ENCODE data around the gene XK.

GRCh38 chrX:37677243-37677642 is 8.3 kb upstream of the XK start:
- TF ChIP-seq, protein P1, sequence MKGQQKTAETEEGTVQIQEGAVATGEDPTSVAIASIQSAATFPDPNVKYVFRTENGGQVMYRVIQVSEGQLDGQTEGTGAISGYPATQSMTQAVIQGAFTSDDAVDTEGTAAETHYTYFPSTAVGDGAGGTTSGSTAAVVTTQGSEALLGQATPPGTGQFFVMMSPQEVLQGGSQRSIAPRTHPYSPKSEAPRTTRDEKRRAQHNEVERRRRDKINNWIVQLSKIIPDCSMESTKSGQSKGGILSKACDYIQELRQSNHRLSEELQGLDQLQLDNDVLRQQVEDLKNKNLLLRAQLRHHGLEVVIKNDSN (IDR thresholded peaks at IDR 0.05; ENCODE audit: borderline replicate concordance, extremely low read length, insufficient read depth, low read depth, low read length), result no peak
- TF ChIP-seq NFIC (IDR thresholded peaks at IDR 0.05; ENCODE audit: low read depth, low read length) (no peak), CHD1 (IDR thresholded peaks at IDR 0.05; ENCODE audit: low read depth, low read length) (no peak), RB1 (IDR thresholded peaks at IDR 0.05; ENCODE audit: borderline replicate concordance) (no peak), NR2F1 (conservative IDR thresholded peaks at IDR 0.05) (no peak), SRF (IDR thresholded peaks at IDR 0.05; ENCODE audit: low read depth in 2 of 2, low read length in 2 of 2) (no peak), CREB1 (IDR thresholded peaks at IDR 0.05; ENCODE audit: low read depth) (no peak), CTCF (IDR thresholded peaks at IDR 0.05 in 2 of 3, conservative IDR thresholded peaks at IDR 0.05 in 1 of 3; ENCODE audit: control insufficient read depth in 2 of 3, extremely low read depth in 1 of 3, insufficient read depth in 1 of 3, low read depth in 3 of 3, low read length in 3 of 3) (no peak), BHLHE40 (IDR thresholded peaks at IDR 0.05; ENCODE audit: borderline replicate concordance in 1 of 2, low read depth in 2 of 2, low read length in 1 of 2) (no peak), EZH2 (IDR thresholded peaks at IDR 0.05; ENCODE audit: borderline replicate concordance, control insufficient read depth, low read depth, low read length) (no peak), TAF1 (IDR thresholded peaks at IDR 0.05; ENCODE audit: borderline replicate concordance, low read depth, low read length) (no peak), SPI1 (IDR thresholded peaks at IDR 0.05; ENCODE audit: borderline replicate concordance, insufficient read depth, low read depth, low read length) (no peak)
- TF ChIP-seq, protein P2, sequence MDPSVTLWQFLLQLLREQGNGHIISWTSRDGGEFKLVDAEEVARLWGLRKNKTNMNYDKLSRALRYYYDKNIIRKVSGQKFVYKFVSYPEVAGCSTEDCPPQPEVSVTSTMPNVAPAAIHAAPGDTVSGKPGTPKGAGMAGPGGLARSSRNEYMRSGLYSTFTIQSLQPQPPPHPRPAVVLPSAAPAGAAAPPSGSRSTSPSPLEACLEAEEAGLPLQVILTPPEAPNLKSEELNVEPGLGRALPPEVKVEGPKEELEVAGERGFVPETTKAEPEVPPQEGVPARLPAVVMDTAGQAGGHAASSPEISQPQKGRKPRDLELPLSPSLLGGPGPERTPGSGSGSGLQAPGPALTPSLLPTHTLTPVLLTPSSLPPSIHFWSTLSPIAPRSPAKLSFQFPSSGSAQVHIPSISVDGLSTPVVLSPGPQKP (IDR thresholded peaks at IDR 0.05; ENCODE audit: low read depth, low read length), result no peak
